Measurements from ENCODE around the gene BLACAT1.

GRCh38 chr1:205410581-205411298 is 45.1 kb downstream of the BLACAT1 start:
- TF ChIP-seq CTCF (IDR thresholded peaks at IDR 0.05): no peak
- no peak for TF ChIP-seq EZH2 (IDR thresholded peaks at IDR 0.05)
